Fibroblast of pulmonary artery (primary cell): Measurements from ENCODE around the gene TMEM253.

Experiments used
- DNase-seq: peaks from one replicate; pipeline ENCODE4 v3.0.0-alpha.2; 2010; ENCODE audit warnings: low read depth
- H3K4me3 ChIP-seq: replicated peaks from 2 replicates; pipeline ENCODE4 v1.5.1; 2011; ENCODE audit warnings: low read depth, mild to moderate bottlenecking, control low read depth, low read length, moderate library complexity
- CTCF ChIP-seq: IDR thresholded peaks from 2 replicates; pipeline ENCODE4 v1.5.1; 2011; ENCODE audit warnings: mild to moderate bottlenecking, control low read depth, low read length, inconsistent platforms; ENCODE audit errors: missing control alignments

TMEM253 gene

GRCh38 chr14:21105095-21105494, 4.2 kb downstream of the TMEM253 start:
- no peak for TF ChIP-seq CTCF
- H3K4me3 ChIP-seq = no peak overlapping the region
- DNase-seq = no peak

- DNase-seq = peak; percentile 85
- TF ChIP-seq CTCF = no peak
- H3K4me3 ChIP-seq = no peak overlapping the region
These were observed 5.3 kb downstream of the TMEM253 start for GRCh38 chr14:21106176-21106497.

GRCh38 chr14:21106498-21107282, 5.8 kb downstream of the TMEM253 start:
- H3K4me3 ChIP-seq = no peak overlapping the region
- peak; percentile 86 for DNase-seq

GRCh38 chr14:21107283-21107800, 6.5 kb downstream of the TMEM253 start:
- DNase-seq = peak; percentile 42
- no peak overlapping the region for H3K4me3 ChIP-seq
- no peak for TF ChIP-seq CTCF

More at GRCh38 chr14:21106498-21107282, 5.8 kb downstream of the TMEM253 start:
- TF ChIP-seq CTCF = peak; percentile 99

- no peak overlapping the region for H3K4me3 ChIP-seq
- DNase-seq = no peak
- TF ChIP-seq CTCF = no peak
These were observed 7.9 kb downstream of the TMEM253 start for GRCh38 chr14:21108791-21109190.

GRCh38 chr14:21109377-21110138, 8.7 kb downstream of the TMEM253 start:
- no peak overlapping the region for H3K4me3 ChIP-seq
- no peak for TF ChIP-seq CTCF
- DNase-seq = no peak
